Skeletal muscle tissue (tissue), 4 donors: ENCODE measurements around the gene FIBCD1. TPM values are rescaled to one million over a fixed set of nuclear protein-coding genes. Genes with fewer than 3 reads are reported as not detected.
"Not testable (repeated sequence)": the region's sequence is repeated elsewhere in the genome, so short reads cannot be mapped to it uniquely, and the experiment has no call there.

ENCODE experiments used
- H3K27ac ChIP-seq: one replicate; pipeline ENCODE4 v1.7.0; 2013; ENCODE audit warnings: mild to moderate bottlenecking, low read depth, low read length, inconsistent platforms
- H3K27me3 ChIP-seq, 3 donors: one replicate each; pipeline ENCODE4 v1.7.0; 2013; ENCODE audit warnings: low read length in 3 of 3; ENCODE audit not compliant: control insufficient read depth in 3 of 3, insufficient read depth in 3 of 3
- H3K36me3 ChIP-seq, 3 donors: one replicate each; pipeline ENCODE4 v1.7.0; 2013; ENCODE audit warnings: low read length in 3 of 3; ENCODE audit not compliant: control insufficient read depth in 3 of 3, insufficient read depth in 3 of 3
- H3K4me1 ChIP-seq, 3 donors: one replicate each; pipeline ENCODE4 v1.7.0; 2013; ENCODE audit warnings: low read length in 3 of 3, mild to moderate bottlenecking in 3 of 3; ENCODE audit not compliant: control insufficient read depth in 3 of 3, insufficient read depth in 3 of 3
- H3K4me3 ChIP-seq, 3 donors: one replicate each; pipeline ENCODE4 v1.7.0; 2013; ENCODE audit warnings: low read length in 3 of 3
- H3K9ac ChIP-seq, 3 donors: one replicate each; pipeline ENCODE4 v1.7.0; 2013; ENCODE audit warnings: low read length in 3 of 3, mild to moderate bottlenecking in 3 of 3, moderate library complexity in 2 of 3, low read depth in 1 of 3
- H3K9me3 ChIP-seq, 3 donors: one replicate each; pipeline ENCODE4 v1.7.0; 2013; ENCODE audit warnings: low read length in 3 of 3; ENCODE audit not compliant: control insufficient read depth in 3 of 3
- total RNA-seq: library from RNA; depleted of rRNA; stranded (reverse); fragments of >200 nt; gene quantifications from one replicate; pipeline ENCODE4 v1.2.3, GENCODE V29; 2014
- donor health status: Osteomylitis.

Gene FIBCD1
- total RNA-seq, 1 donor from 2014 or later: not detected

DNA sequence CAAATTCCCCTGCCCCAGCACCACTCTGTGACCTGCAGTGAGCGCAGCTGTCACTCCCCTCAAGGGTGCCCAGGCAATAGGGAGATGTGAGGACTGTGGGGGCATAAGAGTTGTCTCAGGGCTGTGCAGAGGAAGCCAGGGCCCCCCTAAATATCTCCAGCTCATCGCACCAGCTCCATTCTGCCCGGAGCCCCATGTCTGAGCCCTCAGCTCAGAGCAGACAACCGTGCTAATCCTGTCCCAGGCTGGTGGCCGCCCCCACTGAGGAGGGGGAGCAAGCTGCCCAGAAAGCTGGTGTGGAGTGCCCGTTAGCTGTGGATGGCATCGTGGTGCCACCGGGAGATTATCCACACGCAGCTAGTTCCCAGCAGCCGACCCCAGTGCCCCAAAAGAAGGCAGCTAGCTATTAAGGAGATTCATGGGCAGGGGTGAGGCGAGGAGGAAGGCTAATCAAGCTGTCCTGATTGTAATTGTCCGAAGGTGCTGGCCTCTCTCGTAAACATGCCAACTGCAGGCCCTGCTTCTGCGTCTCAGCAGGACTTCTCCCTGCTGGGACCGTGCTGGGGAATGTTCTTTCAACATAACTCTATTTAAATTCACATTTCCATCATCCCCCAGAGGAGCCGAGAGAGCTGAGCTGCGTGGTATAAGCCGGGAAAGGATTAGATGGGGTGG, 17.0 kb upstream of the FIBCD1 start:
- Histone ChIP-seq H3K4me1 (no peaks in the 10 kb centered on the region), H3K27me3 (peaks cover 24 to 26% (median 25%) of the 10 kb centered on the region in 3 donors), H3K4me3 (no peak overlapping the region), H3K9ac (no peak overlapping the region), H3K27ac (no peak overlapping the region), H3K36me3 (no peaks in the 10 kb centered on the region), H3K9me3 (no peaks in the 10 kb centered on the region)

DNA sequence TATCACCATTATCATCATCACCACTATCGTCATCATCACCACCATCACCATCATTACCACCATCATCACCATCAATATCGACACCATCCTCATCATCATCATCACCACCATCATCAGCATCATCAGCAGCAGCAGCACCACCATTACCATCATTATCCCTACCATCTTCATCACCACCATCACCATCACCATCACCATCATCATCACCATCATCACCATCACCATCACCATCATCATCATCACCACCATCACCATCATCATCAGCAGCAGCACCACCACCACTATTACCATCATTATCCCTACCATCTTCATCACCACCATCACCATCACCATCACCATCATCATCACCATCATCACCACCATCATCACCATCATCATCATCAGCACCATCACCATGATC, 15.9 kb upstream of the FIBCD1 start:
- H3K4me1 ChIP-seq, H3K27ac ChIP-seq, H3K36me3 ChIP-seq, H3K9me3 ChIP-seq, H3K9ac ChIP-seq, H3K4me3 ChIP-seq: not testable (repeated sequence)
- peaks cover 25 to 29% (median 27%) of the 10 kb centered on the region in 3 donors for H3K27me3 ChIP-seq

DNA sequence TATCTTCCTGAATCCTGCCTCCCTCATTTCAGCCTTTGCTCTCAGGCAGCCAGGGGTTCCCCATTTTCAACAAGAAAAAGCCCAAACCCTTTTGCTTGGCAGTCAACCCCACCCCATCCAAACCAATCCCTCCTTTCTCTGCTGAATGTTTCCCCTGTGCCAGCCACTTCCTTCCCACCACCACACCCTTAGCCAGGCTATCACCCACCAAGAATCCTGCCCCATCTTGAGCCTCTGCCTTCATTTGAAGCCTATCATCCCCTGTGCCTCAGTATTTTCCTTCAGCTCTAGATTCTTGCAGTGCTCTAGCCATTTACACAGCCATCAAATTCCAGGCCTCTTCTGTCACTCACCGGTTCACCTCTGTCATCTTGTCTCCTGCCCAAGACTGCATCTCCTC, 15.3 kb upstream of the FIBCD1 start:
- H3K27ac ChIP-seq: no peak overlapping the region
- no peak overlapping the region for H3K4me3 ChIP-seq
- peaks cover 25 to 36% (median 33%) of the 10 kb centered on the region in 3 donors for H3K27me3 ChIP-seq
- H3K9me3 ChIP-seq: peaks cover 0 to 4% (median 3%) of the 10 kb centered on the region in 3 donors
- no peak overlapping the region for H3K9ac ChIP-seq
- H3K36me3 ChIP-seq: no peaks in the 10 kb centered on the region
- H3K4me1 ChIP-seq: no peaks in the 10 kb centered on the region

DNA sequence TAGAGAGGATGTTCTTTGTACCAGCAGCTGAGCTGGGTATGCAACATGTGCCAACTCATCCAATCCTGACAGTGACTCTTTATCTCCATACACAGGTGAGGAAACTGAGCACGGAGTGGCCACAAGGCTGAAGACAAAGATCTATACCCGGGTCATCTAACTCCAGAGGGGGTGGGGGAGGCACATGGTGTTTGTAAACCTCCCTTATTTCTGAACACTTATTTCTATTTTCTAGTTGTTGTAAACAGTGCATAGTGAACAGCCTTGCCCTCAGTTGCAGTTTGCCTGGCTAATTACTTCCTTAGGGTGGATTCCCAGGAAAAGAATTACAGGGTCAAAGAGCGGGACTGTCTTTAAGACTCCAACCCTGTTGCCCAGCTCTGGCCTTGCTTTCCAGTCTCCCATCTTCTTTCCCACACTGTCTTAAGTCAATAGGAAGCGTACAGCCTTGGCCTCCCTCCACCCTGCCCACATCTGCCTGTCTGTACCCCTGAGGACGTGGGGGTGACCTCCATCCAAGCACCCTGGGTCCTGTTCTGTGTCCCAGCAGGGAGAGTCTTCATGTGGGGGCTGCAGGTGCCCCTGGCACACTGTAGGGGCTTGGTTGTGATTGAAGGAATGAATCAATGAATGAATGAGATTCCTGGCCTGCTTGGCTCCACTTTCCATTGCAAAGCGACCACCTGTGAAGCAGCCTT, 13.2 kb upstream of the FIBCD1 start:
- Histone ChIP-seq H3K4me3 (no peak overlapping the region), H3K36me3 (no peaks in the 10 kb centered on the region), H3K9ac (no peak overlapping the region), H3K4me1 (no peaks in the 10 kb centered on the region), H3K27me3 (peaks cover 31 to 42% (median 37%) of the 10 kb centered on the region in 3 donors), H3K9me3 (peaks cover 0 to 4% (median 3%) of the 10 kb centered on the region in 3 donors), H3K27ac (no peak overlapping the region)

DNA sequence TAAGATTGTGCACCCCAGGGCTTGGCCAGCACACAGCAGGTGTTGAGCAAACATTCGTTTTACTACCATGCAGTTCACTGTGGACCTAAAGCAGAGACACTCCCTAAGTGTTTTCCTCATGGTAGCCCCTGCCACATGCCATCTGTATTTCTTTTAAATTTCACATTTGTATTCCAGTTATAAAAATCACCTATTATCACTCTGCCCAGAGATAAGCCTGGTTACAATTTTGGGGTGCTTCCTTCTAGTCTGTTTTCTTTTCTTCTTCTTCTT, 10.9 kb upstream of the FIBCD1 start:
- Histone ChIP-seq H3K9ac (no peak overlapping the region), H3K9me3 (peaks cover 0 to 4% (median 3%) of the 10 kb centered on the region in 3 donors), H3K27me3 (peaks cover 15 to 38% (median 29%) of the 10 kb centered on the region in 3 donors), H3K4me3 (no peak overlapping the region), H3K27ac (no peak overlapping the region), H3K36me3 (no peaks in the 10 kb centered on the region), H3K4me1 (no peaks in the 10 kb centered on the region)

DNA sequence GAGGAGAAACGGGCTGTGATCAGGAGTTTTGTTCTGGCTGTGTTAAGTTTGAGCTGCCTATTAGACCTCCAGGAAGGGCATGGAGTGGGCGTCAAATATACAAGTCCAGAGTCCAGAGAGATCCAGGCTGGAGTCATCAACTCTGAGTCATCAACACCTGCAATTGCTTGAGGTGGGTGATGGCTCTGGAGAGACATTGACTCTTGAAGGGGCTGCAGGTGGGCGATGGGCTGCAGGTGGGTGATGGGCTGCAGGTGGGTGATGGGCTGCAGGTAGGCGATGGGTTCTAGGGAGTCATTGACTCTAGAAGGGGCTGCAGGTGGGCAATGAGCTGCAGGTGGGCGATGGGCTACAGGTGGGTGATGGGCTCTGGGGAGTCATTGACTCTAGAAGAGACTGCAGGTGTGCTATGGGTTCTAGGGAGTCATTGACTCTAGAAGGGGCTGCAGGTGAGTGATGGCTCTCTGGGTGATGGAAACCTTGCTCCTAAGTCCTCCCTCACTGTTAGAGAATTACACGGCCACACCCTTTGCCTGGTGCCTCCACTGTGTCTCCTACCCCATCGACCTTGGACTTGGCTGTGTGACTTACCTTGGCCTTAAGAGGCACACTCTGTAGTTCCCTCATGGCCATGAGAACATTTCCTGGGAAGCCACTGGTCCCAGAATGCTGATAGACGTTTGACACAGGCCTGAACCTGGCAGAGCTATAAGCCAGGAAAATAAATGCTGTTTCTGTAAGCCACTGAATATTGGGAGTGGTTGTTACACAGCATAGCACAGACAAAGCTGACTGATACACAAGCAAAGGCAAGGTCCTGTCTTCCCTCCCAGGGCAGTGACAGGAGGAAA, 10.4 kb upstream of the FIBCD1 start:
- peaks cover 0 to 4% (median 3%) of the 10 kb centered on the region in 3 donors for H3K9me3 ChIP-seq
- no peaks in the 10 kb centered on the region for H3K4me1 ChIP-seq
- H3K27ac ChIP-seq: no peak overlapping the region
- no peak overlapping the region for H3K4me3 ChIP-seq
- peaks cover 18 to 37% (median 26%) of the 10 kb centered on the region in 3 donors for H3K27me3 ChIP-seq
- no peak overlapping the region for H3K9ac ChIP-seq
- no peaks in the 10 kb centered on the region for H3K36me3 ChIP-seq

DNA sequence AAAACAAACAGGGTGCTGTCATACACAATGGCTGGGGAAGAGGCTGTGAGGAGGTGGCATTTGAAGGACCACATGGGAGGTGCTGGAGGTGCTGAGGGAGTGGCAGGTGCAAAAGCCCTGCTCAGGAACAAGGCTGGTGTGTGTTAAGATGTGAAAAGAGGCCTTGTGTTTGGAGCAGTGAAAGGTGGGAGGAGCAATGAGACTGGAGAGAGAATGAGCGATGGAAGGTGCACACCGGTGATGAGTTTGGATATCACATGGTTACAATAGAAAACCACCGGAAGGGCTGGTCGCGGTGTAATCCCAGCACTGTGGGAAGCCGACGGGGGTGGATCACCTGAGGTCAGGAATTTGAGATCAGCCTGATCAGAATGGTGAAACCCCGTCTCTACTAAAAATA, 9.2 kb upstream of the FIBCD1 start:
- Histone ChIP-seq H3K4me1 (no peaks in the 10 kb centered on the region), H3K27ac (no peak overlapping the region), H3K9me3 (peaks cover 0 to 4% (median 3%) of the 10 kb centered on the region in 3 donors), H3K27me3 (peaks cover 23 to 38% (median 29%) of the 10 kb centered on the region in 3 donors), H3K4me3 (no peak overlapping the region), H3K36me3 (no peaks in the 10 kb centered on the region), H3K9ac (no peak overlapping the region)

DNA sequence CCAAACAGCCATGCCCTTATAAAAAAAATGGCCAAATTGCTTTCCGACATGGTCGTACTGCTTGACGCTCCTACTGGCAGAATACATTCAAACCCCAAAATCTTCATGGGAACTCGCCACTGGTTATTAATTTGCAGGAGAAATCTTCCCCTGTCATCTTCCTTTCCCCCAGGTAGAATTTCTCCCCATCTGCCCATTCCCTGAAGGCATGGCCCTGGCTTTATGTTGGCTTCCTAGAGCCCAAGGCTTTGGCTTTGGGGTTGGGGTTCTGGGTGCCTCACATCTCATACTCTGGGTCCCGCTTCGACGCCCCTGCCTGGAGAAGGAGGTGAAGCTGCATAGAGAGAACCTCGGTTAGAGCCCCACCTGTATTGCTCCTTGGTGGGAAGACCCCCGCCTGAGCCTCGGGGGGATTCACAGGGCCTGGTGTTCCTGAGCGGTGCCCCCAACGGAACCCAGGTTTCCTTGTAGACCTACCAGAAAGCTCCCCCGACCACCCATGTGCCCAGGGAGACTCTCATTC, 8.6 kb upstream of the FIBCD1 start:
- H3K27me3 ChIP-seq: peaks cover 26 to 42% (median 29%) of the 10 kb centered on the region in 3 donors
- H3K27ac ChIP-seq: no peak overlapping the region

DNA sequence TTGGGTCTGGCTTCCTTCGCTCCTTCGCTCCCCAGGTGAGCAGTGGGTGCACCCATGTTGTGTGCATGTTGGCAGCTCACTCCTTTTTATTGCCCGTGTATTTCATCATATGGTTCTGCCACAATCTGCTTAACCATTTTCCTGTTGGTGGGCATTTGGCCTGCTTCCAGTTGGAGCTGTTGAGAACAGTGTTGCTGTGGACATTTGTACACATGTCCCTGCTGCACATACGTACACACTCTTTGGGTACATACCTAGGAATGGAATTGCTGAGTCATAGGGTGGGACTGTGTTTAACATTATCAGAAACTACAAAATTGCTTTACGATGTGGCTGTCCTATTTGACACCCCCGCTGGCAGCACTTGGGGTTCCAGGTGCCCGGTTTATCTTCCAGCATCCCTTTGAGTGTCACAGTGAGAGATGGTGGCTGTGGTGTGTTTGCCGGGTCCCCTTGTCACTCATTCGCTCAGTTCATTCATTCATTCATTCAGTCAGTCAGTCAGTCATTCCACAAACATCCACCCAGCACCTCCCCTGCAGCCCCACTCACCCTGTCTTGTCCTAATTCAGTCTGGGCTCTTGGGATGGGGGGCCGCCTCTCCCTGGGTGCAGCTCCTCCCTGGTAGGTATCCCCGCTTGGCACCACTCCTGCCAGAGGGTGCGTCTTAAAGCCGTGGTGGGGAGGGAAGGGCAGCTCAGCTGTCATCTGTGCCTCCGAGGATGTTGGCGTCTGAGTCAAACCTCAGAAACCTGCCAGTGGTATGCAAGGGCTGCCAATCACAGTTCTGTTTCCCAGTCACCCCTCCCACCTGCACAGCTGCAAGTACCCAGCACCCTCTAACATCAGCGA, 7.9 kb upstream of the FIBCD1 start:
- Histone ChIP-seq H3K9me3 (peaks cover 0 to 4% (median 3%) of the 10 kb centered on the region in 3 donors), H3K27ac (no peak overlapping the region), H3K4me3 (no peak overlapping the region), H3K27me3 (peaks cover 31 to 45% (median 34%) of the 10 kb centered on the region in 3 donors), H3K9ac (no peak overlapping the region), H3K4me1 (no peaks in the 10 kb centered on the region), H3K36me3 (no peaks in the 10 kb centered on the region)

More for the DNA sequence above, 8.6 kb upstream of the FIBCD1 start:
- H3K4me1 ChIP-seq: no peaks in the 10 kb centered on the region
- no peak overlapping the region for H3K4me3 ChIP-seq
- H3K9me3 ChIP-seq: peaks cover 0 to 4% (median 3%) of the 10 kb centered on the region in 3 donors
- H3K36me3 ChIP-seq: no peaks in the 10 kb centered on the region
- H3K9ac ChIP-seq: no peak overlapping the region
